HepG2 (cell line): ENCODE measurements around the gene TRIM66. TPM values are rescaled to one million over a fixed set of nuclear protein-coding genes. Genes with fewer than 3 reads are reported as not detected.

Source experiments
- CBX2 ChIP-seq, 2 experiments: fragments of 200-600 bp in 1 of 2; sonication (generic); formaldehyde crosslinking in 1 of 2; IDR thresholded peaks; 2 replicates each; pipeline versions ENCODE4 v1.7.0 to v1.8.1; 2018 to 2022; ENCODE audit warnings: low read depth in 2 of 2, low read length in 1 of 2, mild to moderate bottlenecking in 1 of 2, missing genetic modification reagents in 1 of 2
- CEBPB ChIP-seq: IDR thresholded peaks from 2 replicates; pipeline ENCODE4 v1.6.1; 2011; ENCODE audit warnings: low read depth, low read length, improper control_type of control experiment, borderline replicate concordance
- KLF9 ChIP-seq: IDR thresholded peaks from 2 replicates; pipeline ENCODE4 v1.6.1; 2016; ENCODE audit warnings: low read depth
- MAF1 ChIP-seq: sonication (generic); formaldehyde crosslinking; IDR thresholded peaks from 2 replicates; pipeline ENCODE4 v1.5.0; 2020; ENCODE audit warnings: missing genetic modification reagents, borderline replicate concordance
- NCOA2 ChIP-seq: sonication (generic); formaldehyde crosslinking; IDR thresholded peaks from 2 replicates; pipeline ENCODE4 v1.8.0; 2022; ENCODE audit warnings: inconsistent platforms
- NR2C2 ChIP-seq: sonication (generic); formaldehyde crosslinking; IDR thresholded peaks from 2 replicates; pipeline ENCODE4 v1.4.0; 2020; ENCODE audit warnings: missing genetic modification reagents, mild to moderate bottlenecking, moderate library complexity, borderline replicate concordance
- RFX3 ChIP-seq: IDR thresholded peaks from 2 replicates; pipeline ENCODE4 v1.6.1; 2016; ENCODE audit warnings: missing biosample characterization, missing genetic modification reagents
- SETDB1 ChIP-seq: sonication (generic); formaldehyde crosslinking; IDR thresholded peaks from 2 replicates; pipeline ENCODE4 v1.5.1; 2020; ENCODE audit warnings: missing genetic modification reagents, mild to moderate bottlenecking, borderline replicate concordance
- TOE1 ChIP-seq: sonication (generic); formaldehyde crosslinking; IDR thresholded peaks from 2 replicates; pipeline ENCODE4 v1.4.0; 2020; ENCODE audit warnings: mild to moderate bottlenecking, missing genetic modification reagents
- ZNF282 ChIP-seq: fragments of 450-650 bp; IDR thresholded peaks from 2 replicates; pipeline ENCODE4 v1.6.1; 2018; ENCODE audit not compliant: partially characterized antibody
- ZNF616 ChIP-seq: sonication (generic); formaldehyde crosslinking; IDR thresholded peaks from 2 replicates; pipeline ENCODE4 v1.5.0; 2020; ENCODE audit warnings: low read depth, mild to moderate bottlenecking, missing genetic modification reagents
- ZNF703 ChIP-seq: sonication (generic); formaldehyde crosslinking; IDR thresholded peaks from 2 replicates; pipeline ENCODE4 v1.5.1; 2020; ENCODE audit warnings: missing genetic modification reagents, mild to moderate bottlenecking, moderate library complexity, borderline replicate concordance
- ZSCAN25 ChIP-seq: sonication (generic); formaldehyde crosslinking; IDR thresholded peaks from 2 replicates; pipeline ENCODE4 v1.8.0; 2022; ENCODE audit warnings: mild to moderate bottlenecking, missing genetic modification reagents
- polyA plus RNA-seq, 8 experiments: library from polyadenylated mRNA; depleted of rRNA in 3 of 8; stranded (reverse) in 7 of 8; unstranded in 1 of 8; fragments of >200 nt; fragmentation: Illumina TruSeq in 4 of 8; extraction: Trizol in 4 of 8; gene quantifications; 2 replicates each; pipeline versions ENCODE4 v1.2.1 to v1.2.3, GENCODE V29; 2011 to 2016; ENCODE audit warnings: low read depth in 4 of 8, missing spikeins in 1 of 8, mixed read lengths in 1 of 8; ENCODE audit not compliant: insufficient read depth in 1 of 8
- total RNA-seq, 5 experiments: library from RNA; depleted of rRNA; stranded (reverse); fragments of >200 nt; fragmentation: Illumina TruSeq; extraction: Trizol; gene quantifications; 2 replicates each; pipeline ENCODE4 v1.2.3, GENCODE V29; 2016; ENCODE audit warnings: low read depth in 1 of 5
- TF ChIP-seq, protein P1 (sequence below), 2 experiments: fragments of 450-650 bp in 1 of 2; sonication (generic) in 1 of 2; formaldehyde crosslinking in 1 of 2; IDR thresholded peaks; 2 replicates each; pipeline versions ENCODE4 v1.6.1 to v1.8.0; 2016 to 2022; ENCODE audit warnings: antibody characterized with exemption in 1 of 2, mild to moderate bottlenecking in 1 of 2, missing genetic modification reagents in 1 of 2
- TF ChIP-seq, protein P2 (sequence below): sonication (generic); formaldehyde crosslinking; IDR thresholded peaks from 2 replicates; pipeline ENCODE4 v1.4.0; 2020; ENCODE audit warnings: missing genetic modification reagents
- TF ChIP-seq, protein P3 (sequence below): sonication (generic); formaldehyde crosslinking; IDR thresholded peaks from 2 replicates; pipeline ENCODE4 v1.4.0; 2020; ENCODE audit warnings: missing genetic modification reagents, low read depth, mild to moderate bottlenecking, borderline replicate concordance

TRIM66 gene
- total and polyA plus RNA-seq, 2 of the 13 experiments (the other 11 are each of a cell fraction or from before 2014, with no cell fraction given), result 4.9 to 6.1 TPM

DNA sequence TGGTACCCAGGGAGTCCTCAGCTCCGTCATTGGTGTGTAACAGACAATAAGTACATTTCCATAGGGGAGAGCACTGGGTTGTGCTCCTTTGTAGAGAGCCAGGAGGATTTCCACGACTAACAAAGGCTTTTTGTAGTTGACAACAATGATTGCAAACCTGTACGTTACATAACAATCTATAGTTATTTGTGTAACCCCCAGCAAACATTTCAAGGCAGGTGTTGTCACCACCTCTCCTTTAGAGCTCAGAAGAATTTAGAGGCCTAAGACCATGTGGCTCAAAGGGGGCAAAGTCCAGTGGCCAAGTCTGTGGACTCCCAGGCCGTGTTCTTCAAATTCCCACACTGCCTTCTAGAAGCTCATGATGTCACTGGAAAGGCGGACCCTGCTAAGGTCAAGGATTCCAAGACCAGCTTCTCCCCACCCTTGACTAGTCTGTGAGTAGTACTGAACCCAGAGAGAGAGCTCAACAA, 15.9 kb upstream of the TRIM66 start (continued):
- TF ChIP-seq, protein P1, sequence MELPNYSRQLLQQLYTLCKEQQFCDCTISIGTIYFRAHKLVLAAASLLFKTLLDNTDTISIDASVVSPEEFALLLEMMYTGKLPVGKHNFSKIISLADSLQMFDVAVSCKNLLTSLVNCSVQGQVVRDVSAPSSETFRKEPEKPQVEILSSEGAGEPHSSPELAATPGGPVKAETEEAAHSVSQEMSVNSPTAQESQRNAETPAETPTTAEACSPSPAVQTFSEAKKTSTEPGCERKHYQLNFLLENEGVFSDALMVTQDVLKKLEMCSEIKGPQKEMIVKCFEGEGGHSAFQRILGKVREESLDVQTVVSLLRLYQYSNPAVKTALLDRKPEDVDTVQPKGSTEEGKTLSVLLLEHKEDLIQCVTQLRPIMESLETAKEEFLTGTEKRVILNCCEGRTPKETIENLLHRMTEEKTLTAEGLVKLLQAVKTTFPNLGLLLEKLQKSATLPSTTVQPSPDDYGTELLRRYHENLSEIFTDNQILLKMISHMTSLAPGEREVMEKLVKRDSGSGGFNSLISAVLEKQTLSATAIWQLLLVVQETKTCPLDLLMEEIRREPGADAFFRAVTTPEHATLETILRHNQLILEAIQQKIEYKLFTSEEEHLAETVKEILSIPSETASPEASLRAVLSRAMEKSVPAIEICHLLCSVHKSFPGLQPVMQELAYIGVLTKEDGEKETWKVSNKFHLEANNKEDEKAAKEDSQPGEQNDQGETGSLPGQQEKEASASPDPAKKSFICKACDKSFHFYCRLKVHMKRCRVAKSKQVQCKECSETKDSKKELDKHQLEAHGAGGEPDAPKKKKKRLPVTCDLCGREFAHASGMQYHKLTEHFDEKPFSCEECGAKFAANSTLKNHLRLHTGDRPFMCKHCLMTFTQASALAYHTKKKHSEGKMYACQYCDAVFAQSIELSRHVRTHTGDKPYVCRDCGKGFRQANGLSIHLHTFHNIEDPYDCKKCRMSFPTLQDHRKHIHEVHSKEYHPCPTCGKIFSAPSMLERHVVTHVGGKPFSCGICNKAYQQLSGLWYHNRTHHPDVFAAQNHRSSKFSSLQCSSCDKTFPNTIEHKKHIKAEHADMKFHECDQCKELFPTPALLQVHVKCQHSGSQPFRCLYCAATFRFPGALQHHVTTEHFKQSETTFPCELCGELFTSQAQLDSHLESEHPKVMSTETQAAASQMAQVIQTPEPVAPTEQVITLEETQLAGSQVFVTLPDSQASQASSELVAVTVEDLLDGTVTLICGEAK (IDR thresholded peaks at IDR 0.05), result no peak
- TF ChIP-seq, protein P1 (CRISPR knock-in tag; IDR thresholded peaks at IDR 0.05), result no peak
- TF ChIP-seq ZNF703 (no peak), CEBPB (no peak; the same call in 1 of the 2 replicates), NR2C2 (CRISPR knock-in tag) (0 out of 2 replicates have a peak, but pooled peaks have one; percentile 12), RFX3 (CRISPR knock-in tag) (no peak), ZSCAN25 (no peak), SETDB1 (CRISPR knock-in tag) (no peak), CBX2 (IDR thresholded peaks at IDR 0.05; ENCODE audit: low read depth, low read length) (no peak), CBX2 (CRISPR knock-in tag; IDR thresholded peaks at IDR 0.05; ENCODE audit: low read depth) (no peak), MAF1 (CRISPR knock-in tag) (no peak), ZNF616 (CRISPR knock-in tag) (no peak), ZNF282 (no peak), TOE1 (CRISPR knock-in tag) (no peak), NCOA2 (peak; percentile 47; the same call in 1 of the 2 replicates), KLF9 (CRISPR knock-in tag) (no peak)
- TF ChIP-seq, protein P2, sequence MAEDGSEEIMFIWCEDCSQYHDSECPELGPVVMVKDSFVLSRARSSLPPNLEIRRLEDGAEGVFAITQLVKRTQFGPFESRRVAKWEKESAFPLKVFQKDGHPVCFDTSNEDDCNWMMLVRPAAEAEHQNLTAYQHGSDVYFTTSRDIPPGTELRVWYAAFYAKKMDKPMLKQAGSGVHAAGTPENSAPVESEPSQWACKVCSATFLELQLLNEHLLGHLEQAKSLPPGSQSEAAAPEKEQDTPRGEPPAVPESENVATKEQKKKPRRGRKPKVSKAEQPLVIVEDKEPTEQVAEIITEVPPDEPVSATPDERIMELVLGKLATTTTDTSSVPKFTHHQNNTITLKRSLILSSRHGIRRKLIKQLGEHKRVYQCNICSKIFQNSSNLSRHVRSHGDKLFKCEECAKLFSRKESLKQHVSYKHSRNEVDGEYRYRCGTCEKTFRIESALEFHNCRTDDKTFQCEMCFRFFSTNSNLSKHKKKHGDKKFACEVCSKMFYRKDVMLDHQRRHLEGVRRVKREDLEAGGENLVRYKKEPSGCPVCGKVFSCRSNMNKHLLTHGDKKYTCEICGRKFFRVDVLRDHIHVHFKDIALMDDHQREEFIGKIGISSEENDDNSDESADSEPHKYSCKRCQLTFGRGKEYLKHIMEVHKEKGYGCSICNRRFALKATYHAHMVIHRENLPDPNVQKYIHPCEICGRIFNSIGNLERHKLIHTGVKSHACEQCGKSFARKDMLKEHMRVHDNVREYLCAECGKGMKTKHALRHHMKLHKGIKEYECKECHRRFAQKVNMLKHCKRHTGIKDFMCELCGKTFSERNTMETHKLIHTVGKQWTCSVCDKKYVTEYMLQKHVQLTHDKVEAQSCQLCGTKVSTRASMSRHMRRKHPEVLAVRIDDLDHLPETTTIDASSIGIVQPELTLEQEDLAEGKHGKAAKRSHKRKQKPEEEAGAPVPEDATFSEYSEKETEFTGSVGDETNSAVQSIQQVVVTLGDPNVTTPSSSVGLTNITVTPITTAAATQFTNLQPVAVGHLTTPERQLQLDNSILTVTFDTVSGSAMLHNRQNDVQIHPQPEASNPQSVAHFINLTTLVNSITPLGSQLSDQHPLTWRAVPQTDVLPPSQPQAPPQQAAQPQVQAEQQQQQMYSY, result no peak
- TF ChIP-seq, protein P3, sequence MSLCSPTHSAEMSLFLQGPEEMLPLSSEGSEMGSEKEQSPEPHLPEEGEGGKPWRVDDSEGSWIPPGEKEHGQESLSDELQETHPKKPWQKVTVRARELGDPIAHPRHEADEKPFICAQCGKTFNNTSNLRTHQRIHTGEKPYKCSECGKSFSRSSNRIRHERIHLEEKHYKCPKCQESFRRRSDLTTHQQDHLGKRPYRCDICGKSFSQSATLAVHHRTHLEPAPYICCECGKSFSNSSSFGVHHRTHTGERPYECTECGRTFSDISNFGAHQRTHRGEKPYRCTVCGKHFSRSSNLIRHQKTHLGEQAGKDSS (CRISPR knock-in tag), result 0 out of 2 replicates have a peak, but pooled peaks have one; percentile 29
